HUDEP-2 (cell line): ENCODE measurements around the gene LYRM7.
"Not testable (repeated sequence)": the region's sequence is repeated elsewhere in the genome, so short reads cannot be mapped to it uniquely, and the experiment has no call there.

Experiments
- DNase-seq, 76 experiments: peaks; one replicate each; lab custom pipeline; 2025; ENCODE audit not compliant: unreplicated experiment in 76 of 76; lab: John Stamatoyannopoulos, UW

LYRM7 gene

DNA sequence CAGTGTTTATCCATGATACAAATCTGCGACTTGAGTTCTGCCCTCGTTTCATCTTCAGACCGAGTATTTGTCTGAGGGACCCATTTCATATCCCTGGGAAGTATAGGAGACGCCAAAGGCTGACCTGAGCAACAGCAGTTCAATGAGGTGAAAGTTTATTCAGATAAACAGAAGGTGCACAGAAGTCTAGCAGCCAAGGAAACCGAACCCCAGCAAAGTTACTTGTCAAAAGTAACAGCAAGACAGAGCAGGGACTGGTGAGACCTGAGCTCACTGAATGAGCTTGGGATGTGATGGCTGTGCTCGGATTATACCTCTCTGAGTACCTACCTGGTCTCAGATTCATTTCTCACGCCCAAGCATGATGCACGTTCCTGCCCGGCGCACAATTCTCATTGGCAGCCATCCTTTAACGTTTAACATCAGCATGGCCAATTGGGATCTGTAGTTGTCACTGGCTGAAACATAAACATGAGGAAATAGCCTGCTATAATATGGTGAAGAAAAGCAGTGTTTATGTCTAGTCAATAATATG lies 599 bp downstream of the LYRM7 start:
- peak in 1 of 76 experiments; percentile 3 for DNase-seq

DNA sequence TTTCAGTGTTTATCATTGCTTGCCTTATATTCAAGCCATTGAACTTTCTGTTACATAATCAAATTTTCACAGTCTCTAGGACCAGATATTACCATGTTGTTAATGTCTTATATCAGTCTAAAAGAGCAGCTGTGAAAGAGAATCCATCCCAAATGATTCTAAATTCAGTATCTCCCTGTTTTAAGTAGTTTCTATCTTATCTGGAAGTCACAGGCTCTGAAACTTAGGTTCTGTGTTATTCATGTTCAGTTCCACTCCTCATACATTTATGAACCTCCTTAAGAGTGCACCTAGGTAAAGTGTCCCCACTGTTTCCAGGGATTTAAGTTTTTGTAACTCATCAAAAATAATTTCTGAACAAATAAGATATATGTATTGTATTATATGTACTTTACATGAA lies 9.7 kb downstream of the LYRM7 start:
- peak in 26 of 76 experiments; percentile 9 to 78 (median 34) for DNase-seq

DNA sequence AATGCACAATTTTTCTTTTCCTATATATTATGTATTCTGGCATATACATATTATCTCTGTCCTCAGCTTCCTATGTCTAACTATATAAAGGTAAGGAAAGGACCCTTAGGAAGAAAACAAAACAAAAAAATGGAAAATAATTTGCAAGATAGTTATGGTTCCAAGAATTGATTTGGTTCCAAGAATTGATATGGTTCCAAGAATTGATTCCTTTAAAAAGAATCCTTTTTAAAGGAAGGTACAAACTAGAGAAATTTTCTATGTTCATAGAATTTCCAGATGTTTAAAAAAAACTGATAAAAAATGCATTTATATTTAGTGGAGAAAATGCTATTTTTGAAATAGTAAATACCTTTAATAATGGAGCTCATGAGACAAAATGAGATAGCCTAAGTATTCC lies 12.1 kb downstream of the LYRM7 start:
- DNase-seq, result peak in 5 of 76 experiments; percentile 4 to 55 (median 15)

DNA sequence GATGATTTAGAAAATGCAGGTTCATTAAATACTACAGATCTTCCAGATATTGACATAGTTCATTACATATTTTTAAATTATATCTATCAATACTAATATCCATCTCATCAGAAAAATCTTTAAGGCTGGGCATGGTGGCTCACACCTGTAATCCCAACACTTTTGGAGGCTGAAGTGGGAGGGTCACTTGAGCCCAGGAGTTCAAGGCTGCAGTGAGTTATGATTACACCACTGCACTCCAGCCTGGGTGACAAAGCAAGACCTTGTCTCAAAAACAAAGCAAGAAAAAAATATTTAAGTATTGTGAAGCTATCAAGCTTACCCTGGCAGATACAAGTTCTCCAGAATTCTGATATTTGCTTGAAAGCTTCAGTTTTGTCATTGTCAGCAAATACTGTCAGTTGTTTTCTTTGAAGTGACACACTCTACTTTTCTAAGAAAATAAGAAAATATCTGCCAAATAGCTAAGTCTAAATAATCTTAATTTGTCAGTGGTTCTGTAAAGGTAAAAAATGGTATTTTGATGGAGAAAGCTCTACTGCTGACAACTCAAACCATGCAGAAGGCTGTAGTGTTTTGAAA lies 14.9 kb downstream of the LYRM7 start:
- DNase-seq, result no peak

DNA sequence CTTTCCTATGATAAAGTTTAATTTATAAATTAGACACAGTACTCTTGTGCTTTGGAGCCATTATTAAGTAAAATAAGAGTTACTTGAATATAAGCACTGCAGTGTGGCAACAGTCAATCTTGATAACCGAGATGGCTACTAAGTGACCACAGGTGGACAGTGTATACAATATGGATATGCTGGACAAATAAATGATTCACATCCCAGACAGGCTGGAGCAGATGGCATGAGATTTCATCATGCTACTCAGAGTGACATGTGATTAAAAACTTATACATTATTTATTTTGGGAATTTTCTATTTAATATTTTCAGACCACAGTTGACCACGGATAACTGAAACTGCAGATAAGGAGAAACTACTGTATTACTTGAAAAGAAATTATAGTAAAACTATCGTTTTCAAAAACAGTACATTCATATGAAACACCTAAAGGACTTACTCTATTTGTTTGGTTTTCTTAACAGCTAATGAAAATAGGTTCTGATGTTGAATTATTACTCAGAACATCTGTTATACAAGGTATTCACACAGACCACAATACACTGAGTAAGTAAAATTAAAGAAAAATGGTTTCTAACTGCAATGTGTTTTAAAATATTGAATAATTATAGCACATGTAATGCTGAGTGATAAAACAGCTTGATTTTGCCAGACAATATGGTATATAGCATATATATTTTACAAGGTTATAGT lies 16.0 kb downstream of the LYRM7 start:
- DNase-seq, result no peak

DNA sequence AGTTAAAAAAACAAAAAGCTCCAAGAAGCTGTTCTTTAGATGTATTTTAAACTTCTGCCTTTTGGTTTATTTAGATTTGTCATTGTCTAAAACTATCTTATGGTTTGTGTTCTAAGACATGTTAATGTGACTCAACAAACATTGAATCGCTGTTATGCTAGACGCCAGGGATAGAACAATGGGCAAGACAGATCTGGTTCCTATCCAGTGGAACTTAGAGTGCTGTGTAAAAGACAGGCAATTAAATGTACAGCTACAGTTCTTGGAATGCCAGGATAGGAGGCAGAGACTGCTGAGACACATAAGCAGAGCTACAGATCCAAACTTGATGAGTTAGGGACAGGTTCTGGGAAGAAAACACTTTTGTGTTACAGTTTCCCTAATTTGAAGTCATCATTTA lies 22.4 kb downstream of the LYRM7 start:
- DNase-seq, result no peak

DNA sequence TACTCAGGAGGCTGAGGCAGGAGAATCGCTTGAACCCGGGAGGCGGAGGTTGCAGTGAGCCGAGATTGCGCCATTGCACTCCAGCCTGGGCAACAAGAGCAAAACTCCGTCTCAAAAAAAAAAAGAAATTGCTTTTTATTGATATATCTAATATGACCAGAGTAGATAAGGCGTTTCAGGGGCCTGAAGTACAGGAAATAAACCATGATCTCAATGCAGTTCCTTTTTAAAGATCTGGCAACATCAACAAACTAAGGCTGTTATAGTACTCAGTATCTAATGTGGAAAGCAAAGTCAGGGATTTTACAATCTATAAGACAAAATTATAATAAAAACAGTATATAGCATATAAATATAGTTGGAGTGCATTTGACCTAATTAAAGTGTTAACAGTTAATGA lies 23.2 kb downstream of the LYRM7 start:
- not testable (repeated sequence) for DNase-seq

DNA sequence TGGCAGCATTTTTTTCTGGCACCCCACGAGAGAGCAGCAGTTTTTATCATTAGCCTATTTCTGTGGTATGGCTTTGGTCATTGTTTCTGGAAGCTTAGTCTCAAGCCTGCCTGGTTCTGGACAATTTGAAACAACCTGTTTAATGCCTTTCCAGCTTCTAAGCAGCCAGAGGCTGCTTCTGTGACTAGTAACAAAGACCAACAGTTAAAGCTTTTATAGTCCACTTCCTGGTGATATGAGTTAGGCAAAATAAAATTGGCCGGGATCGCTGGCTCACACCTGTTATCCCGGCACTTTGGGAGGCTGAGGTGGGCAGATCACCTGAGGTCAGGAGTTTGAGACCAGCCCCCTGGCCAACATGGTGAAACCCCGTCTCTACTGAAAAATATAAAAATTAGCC lies 24.0 kb downstream of the LYRM7 start:
- DNase-seq, result no peak

DNA sequence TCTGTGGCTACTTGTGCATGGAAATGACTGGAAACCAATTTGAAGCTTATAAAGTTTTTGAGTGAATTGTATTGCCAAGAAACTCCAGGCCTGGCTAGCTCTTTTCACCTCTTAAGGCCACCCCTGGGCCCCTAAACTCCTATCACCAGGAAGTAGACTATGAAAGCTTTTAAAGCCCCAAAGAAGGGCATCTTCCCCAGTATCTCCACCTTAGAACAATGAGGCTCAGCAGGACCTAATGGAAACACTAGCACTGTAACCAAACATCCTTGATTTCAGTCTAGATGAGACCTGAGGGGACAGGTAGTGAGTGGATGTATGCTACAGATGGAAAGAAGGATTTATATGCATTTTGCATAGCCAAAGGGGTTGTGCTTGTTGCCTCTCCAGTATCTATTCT lies 25.0 kb downstream of the LYRM7 start:
- DNase-seq, result no peak

DNA sequence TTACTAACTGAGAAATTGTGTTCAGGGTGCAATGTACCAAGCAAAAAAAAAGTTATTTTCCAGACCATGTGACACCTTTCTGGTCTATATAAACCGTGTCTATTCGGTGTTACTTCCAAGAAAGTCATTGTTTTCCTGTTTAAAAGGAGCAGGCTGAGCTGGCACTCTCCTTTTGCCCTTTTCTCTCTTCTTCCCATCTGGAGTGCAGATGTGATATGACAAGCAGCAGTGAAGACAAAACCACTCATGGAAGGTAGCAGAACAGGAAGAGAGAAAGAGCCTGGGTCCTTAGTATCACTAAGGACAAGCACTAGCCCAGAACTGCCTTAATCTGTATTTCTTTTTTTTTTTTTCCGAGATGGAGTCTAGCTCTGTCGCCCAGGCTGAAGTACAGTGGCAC lies 25.6 kb downstream of the LYRM7 start:
- no peak for DNase-seq

DNA sequence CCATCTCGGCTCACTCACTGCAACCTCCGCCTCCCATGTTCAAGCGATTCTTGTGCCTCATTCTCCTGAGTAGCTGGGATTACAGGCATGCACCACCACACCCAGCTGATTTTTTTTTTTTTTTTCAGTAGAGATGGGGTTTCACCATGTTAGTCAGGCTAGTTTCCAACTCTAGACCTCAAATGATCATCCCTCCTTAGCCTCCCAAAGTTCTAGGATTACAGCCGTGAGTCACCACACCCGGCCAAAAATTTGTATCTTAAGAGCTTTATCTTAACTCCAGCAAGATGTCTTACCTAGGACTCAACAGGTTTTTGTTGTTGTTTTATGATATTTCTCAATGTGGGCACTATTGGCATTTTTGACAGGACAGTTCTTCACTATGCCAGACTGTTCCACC lies 27.9 kb downstream of the LYRM7 start:
- DNase-seq, result no peak

DNA sequence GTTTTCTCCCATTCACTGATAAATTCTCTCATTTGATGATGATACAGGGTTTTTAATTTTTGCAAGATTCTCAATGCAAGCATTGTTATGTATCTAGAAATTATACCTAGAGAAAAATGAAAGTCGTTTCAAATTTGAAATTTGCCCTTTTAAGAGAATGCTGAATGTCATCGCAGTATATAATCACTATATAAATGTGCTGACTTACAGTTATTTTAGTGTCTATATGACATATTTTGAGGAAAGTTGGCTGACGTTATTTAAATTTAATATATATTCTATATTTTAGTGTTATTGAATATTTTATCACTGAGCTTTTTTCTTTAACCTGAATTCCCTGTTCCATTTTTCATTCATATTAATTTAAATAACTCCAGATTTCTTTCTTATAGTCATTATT lies 29.8 kb downstream of the LYRM7 start:
- DNase-seq, result no peak

DNA sequence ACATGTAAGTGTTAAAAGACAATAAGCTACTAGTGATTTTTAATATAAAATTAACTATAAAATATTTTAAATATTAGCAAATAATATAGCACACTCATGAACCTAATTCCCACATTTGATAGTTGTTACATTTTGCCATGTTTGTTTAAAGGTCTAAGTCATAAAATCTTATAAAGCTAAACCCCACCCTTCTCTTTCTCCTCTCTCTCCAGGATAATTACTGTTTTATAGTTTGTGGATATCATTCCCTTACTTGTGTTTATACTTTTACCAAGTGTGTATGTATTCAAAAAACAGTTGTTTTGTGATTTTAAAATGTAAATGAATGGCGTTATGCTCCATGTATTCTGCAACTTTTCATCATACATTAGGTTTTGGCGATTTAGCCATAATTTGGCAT lies 34.2 kb downstream of the LYRM7 start:
- no peak for DNase-seq

DNA sequence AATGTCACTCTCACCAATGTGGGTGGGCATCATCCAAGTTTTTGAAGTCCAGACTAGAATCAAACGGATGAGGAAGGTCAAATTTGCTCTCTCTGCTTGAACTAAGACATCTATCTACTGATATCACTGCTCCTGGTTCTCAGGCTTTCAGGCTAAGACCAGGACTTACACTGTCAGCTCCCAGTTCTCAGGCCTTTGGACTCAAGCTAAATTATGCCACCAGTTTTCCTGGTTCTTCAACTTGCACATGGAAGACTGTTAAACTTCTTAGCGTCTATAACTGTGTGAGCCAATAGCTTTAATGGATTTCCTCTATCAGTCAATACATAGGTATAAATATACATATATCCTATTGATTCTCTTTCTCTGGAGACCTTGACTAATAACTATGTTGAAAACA lies 35.3 kb downstream of the LYRM7 start:
- DNase-seq, result no peak

DNA sequence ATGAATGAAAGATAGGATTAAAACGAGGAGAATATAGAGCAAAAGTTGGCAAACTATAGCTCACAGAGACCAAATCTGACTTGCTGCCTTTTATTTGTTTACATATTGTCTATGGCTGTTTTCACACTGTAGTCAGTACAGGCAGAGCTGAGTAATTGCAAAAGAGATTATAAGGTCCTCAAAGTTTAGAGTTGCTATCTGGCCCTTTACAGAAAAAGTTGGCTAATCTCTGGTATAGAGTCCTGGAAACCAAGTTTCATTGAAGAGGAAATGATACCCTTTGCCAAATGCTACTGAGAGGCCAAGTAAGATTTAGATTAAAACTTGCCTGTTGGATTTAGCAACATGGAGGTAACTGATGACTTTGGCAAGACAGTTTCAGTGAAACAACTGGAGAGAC lies 36.0 kb downstream of the LYRM7 start:
- peak in 1 of 76 experiments; percentile 2 for DNase-seq

DNA sequence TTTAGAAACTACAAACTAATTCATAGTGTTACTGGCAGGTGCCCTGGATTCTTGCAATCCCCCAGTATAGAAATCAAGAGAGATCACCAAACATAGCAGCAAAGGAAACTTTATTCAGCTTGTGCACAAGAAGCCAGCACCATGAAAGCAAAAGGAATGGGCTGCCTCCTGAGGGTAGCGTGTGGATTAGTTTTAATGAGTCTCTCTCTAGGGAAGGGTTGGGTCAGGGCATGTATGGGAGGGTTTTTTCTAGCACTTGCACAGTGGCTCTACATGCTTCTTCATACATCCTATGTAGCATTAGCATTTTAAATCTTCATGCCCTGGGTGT lies 38.4 kb downstream of the LYRM7 start:
- no peak for DNase-seq

DNA sequence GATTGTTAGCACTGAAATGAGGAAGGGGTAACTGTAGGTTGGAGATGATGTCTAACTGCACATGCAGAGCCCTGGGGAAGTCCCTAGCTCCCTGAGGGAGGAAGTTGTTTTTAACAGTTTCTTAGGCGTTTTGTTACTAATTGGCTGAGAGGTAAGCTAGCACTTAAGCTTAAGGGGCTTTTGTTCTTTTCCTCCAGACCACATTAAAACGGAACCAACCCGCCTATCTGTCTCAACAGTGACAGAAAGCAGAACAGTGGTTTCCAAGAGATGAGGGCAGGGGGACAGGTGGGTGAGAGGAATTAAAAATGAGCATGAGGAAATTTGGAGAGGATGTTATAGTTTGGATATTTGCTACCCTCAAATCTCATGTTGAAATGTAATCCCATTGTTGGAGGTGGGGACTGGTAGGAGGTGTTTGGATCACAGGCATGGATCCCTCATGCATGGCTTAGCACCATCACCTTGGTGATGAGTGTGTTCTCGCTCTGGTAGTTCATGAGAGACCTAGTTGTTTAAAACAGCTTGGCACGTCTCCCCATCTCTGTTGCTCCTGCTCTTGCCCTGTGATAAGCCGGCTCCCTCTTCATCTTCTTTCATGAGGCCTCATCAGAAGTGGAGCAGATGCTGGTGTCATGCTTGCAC lies 38.9 kb downstream of the LYRM7 start:
- DNase-seq, result no peak

DNA sequence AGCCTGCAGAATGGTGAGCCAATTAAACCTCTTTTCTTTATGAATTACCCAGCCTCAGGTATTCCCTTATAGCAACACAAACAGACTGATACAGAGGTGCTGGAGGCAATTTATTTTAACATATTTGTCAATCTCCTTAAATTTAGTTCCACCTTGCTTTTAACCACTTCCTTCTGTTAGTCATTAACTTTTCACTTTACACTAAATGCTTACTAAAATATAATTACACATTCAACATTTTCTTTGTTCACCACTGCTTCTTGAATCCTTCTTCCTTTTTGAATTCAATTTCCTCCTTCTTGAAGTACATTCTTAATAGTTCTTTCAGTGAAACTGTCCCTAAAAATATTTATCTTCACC lies 39.4 kb downstream of the LYRM7 start:
- DNase-seq, result no peak

DNA sequence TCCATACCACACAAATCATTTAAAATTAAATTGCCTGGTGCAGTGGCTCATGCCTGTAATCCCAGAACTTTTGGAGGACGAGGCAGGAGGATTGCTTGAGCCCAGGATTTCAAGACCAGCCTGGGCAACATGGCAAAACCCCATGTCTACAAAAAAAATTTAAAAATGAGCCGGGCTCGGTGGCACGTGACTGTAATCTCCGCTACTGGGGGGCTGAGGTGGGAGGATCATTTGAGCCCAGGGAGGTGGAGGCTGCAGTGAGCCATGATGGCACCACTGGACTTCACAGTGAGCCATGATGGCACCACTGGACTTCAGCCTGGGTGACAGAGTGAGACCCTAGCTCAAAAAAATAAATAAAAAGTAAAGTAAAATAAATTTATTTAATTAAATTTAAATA lies 40.9 kb downstream of the LYRM7 start:
- DNase-seq, result no peak

DNA sequence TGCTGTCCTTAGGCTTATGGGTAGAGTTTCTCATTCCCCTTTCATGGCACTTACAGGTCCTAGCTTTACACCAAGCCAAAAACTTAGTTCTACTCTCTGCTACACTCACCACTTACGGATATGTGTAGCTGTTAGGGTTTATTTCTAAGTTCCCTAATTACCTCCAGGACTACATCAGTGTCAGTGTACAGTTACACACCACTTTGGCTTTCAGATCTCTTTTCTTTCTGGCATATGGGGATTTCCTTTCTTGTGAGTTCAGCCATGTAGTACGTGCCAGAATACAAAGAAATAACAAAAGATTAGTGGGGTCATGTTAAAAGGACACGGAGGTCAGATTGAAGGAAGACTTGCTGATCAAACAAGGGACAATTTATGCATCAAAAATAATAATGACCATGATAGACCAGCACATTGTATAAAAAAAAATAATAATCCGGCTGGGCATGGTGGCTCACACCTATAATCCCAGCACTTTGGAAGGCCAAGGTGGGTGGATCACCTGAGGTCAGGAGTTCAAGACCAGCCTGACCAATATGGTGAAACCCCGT lies 41.8 kb downstream of the LYRM7 start:
- no peak for DNase-seq

DNA sequence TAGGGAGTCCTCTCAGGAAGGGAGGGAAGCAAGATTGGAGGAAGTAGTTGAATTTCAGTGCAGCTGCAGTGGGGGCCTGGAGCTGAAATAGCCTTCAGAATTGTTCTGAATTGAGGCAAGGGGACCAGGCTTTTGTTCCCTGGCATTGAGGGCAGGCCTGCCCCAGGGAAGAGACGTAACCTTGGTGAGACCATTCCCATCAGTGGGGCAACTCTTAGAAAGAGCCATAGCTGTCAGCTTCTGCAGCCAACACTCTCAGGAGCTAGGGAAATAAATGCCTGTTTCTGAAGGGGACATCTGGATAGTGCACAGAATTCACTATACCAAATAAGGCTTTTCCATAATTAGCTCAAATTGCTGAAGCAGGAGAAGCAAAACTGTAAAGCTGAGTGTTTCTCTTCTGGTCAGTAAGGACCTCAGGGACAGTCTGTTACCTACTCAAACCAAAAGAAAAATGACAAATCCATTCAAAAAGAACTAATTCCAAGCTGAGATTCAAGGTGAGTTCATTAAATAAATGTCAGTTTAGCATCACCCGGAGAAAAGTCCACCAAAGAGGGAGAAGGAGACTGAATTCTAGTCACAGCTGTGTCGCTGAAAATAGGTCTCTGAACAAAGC lies 44.0 kb downstream of the LYRM7 start:
- no peak for DNase-seq

DNA sequence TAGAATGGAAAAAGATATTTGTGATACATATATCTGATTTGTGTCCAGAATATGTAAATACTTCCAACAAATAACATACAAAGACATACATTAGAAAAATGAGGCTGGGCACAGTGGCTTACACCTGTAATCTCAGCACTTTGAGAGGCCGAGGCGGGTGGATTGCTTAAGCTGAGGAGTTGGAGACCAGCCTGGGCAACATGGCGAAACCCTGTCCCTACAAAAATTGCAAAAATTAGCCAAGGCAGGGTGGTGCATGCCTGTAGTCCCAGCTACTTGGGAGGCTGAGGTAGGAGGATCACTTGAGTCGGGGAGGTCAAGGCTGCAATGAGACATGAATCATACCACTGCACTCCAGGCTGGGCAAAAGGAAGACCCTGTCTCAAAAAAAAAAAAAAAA lies 47.0 kb downstream of the LYRM7 start:
- DNase-seq, result no peak
